H1 (cell line): ENCODE data around the gene RMND1. TPM values are rescaled to one million over a fixed set of nuclear protein-coding genes. Genes with fewer than 3 reads are reported as not detected.
A peak's percentile ranks its signal among the peaks of the same experiment; 100 is the strongest.

ENCODE experiments used
- CTCF ChIA-PET: fragments of 300-600 bp; sonication (Branson Sonifier 250); formaldehyde crosslinking; loops from one replicate; lab custom pipeline; 2021; ENCODE audit not compliant: partially characterized antibody; lab: Charles Lee
- POLR2A ChIA-PET: fragments of 300-600 bp; sonication (Branson Sonifier 250); formaldehyde crosslinking; loops from one replicate; lab custom pipeline; 2021; ENCODE audit warnings: inconsistent platforms; ENCODE audit not compliant: partially characterized antibody; lab: Charles Lee
- DNase-seq, 2 experiments: peaks; one replicate each; pipeline versions ENCODE4 v3.0.0 to v3.0.0-alpha.2; 2010 to 2022; ENCODE audit warnings: low spot score in 2 of 2, low read depth in 1 of 2, mixed read lengths in 1 of 2
- FAIRE-seq: peaks from 2 replicates; lab custom pipeline; 2011; peaks lifted over from hg19 to GRCh38; lab: Jason Lieb, UNC
- H2AFZ ChIP-seq: 2 replicates; pipeline ENCODE4 v1.8.1; 2012; ENCODE audit warnings: low read length, inconsistent platforms
- H2AK5ac ChIP-seq: 2 replicates; pipeline ENCODE4 v1.6.1; 2013; ENCODE audit warnings: low read depth, low read length
- H2BK120ac ChIP-seq: replicated peaks from 2 replicates; pipeline ENCODE3; 2013; ENCODE audit warnings: low read depth, low read length, inconsistent platforms
- H2BK12ac ChIP-seq: 2 replicates; pipeline ENCODE4 v1.6.1; 2013; ENCODE audit warnings: low read depth, low read length
- H2BK15ac ChIP-seq: 2 replicates; pipeline ENCODE4 v1.6.1; 2013; ENCODE audit warnings: low read length
- H2BK20ac ChIP-seq: 2 replicates; pipeline ENCODE4 v1.6.1; 2013; ENCODE audit warnings: low read length
- H2BK5ac ChIP-seq: 2 replicates; pipeline ENCODE4 v1.6.1; 2013; ENCODE audit warnings: low read depth, low read length
- H3K14ac ChIP-seq: 2 replicates; pipeline ENCODE4 v1.6.1; 2013; ENCODE audit warnings: inconsistent platforms; ENCODE audit not compliant: insufficient read length
- H3K18ac ChIP-seq: 2 replicates; pipeline ENCODE4 v1.6.1; 2013; ENCODE audit warnings: low read length; ENCODE audit errors: extremely low read depth
- H3K23ac ChIP-seq: 2 replicates; pipeline ENCODE4 v1.6.1; 2013; ENCODE audit warnings: inconsistent platforms; ENCODE audit not compliant: insufficient read length
- H3K23me2 ChIP-seq: 2 replicates; pipeline ENCODE4 v1.6.1; 2013; ENCODE audit warnings: low read depth, low read length
- H3K27ac ChIP-seq: 2 replicates; pipeline ENCODE4 v1.6.1; 2011; ENCODE audit warnings: low read depth, low read length, inconsistent platforms
- H3K27me3 ChIP-seq, 4 experiments: replicated peaks in 1 of 4; 1 replicate in 1 of 4; 2 replicates in 3 of 4; pipeline versions ENCODE4 v1.6.1 to v1.8.1; 2011 to 2013; ENCODE audit warnings: low read length in 3 of 4, mild to moderate bottlenecking in 3 of 4, inconsistent platforms in 2 of 4, mixed read lengths in 2 of 4, moderate library complexity in 1 of 4; ENCODE audit not compliant: control insufficient read depth in 3 of 4, insufficient read depth in 3 of 4; ENCODE audit errors: extremely low read depth in 1 of 4
- H3K36me3 ChIP-seq, 4 experiments: 2 replicates each; pipeline versions ENCODE4 v1.6.1 to v1.8.1; 2011 to 2013; ENCODE audit warnings: mild to moderate bottlenecking in 4 of 4, low read length in 3 of 4, moderate library complexity in 2 of 4, control low read depth in 1 of 4, inconsistent platforms in 1 of 4; ENCODE audit not compliant: insufficient read depth in 4 of 4, control insufficient read depth in 2 of 4
- H3K4ac ChIP-seq: replicated peaks from 2 replicates; pipeline ENCODE3; 2013; ENCODE audit warnings: low read length, low read depth, mixed read lengths, inconsistent platforms; ENCODE audit not compliant: insufficient read length
- H3K4me1 ChIP-seq, 4 experiments: replicated peaks in 1 of 4; 1 replicate in 1 of 4; 2 replicates in 3 of 4; pipeline versions ENCODE4 v1.6.1 to v1.8.1; 2011 to 2013; ENCODE audit warnings: low read length in 3 of 4, inconsistent platforms in 2 of 4, mixed read lengths in 1 of 4; ENCODE audit not compliant: insufficient read depth in 4 of 4, control insufficient read depth in 3 of 4
- H3K4me2 ChIP-seq, 2 experiments: 2 replicates each; pipeline versions ENCODE4 v1.6.1 to v1.8.1; 2011 to 2013; ENCODE audit warnings: low read depth in 2 of 2, low read length in 2 of 2, control low read depth in 1 of 2, inconsistent platforms in 1 of 2, mild to moderate bottlenecking in 1 of 2; ENCODE audit not compliant: insufficient read depth in 1 of 2
- H3K4me3 ChIP-seq, 4 experiments: fragments of 200-600, 300-600 bp in 1 of 4; sonication (generic), shearing (Covaris generic), sonication (Bioruptor Twin) in 1 of 4; 2 replicates each; pipeline versions ENCODE4 v1.5.1 to v1.8.1; 2011 to 2016; ENCODE audit warnings: low read length in 4 of 4, low read depth in 3 of 4, control low read depth in 2 of 4, inconsistent platforms in 2 of 4, mild to moderate bottlenecking in 2 of 4, mixed read lengths in 1 of 4, moderate library complexity in 1 of 4; ENCODE audit not compliant: insufficient read depth in 2 of 4; ENCODE audit errors: extremely low read depth in 1 of 4
- H3K56ac ChIP-seq: replicated peaks from 2 replicates; pipeline ENCODE3; 2013; ENCODE audit warnings: low read depth, mild to moderate bottlenecking, mixed read lengths, low read length, inconsistent platforms; ENCODE audit not compliant: insufficient read length
- H3K79me1 ChIP-seq: 2 replicates; pipeline ENCODE4 v1.6.1; 2013; ENCODE audit warnings: low read depth, low read length, control low read depth
- H3K79me2 ChIP-seq, 2 experiments: 2 replicates each; pipeline versions ENCODE4 v1.6.1 to v1.8.1; 2012 to 2013; ENCODE audit warnings: low read length in 2 of 2, mild to moderate bottlenecking in 2 of 2, inconsistent platforms in 1 of 2; ENCODE audit not compliant: insufficient read depth in 2 of 2, control insufficient read depth in 1 of 2
- H3K9ac ChIP-seq, 4 experiments: replicated peaks in 1 of 4; 1 replicate in 1 of 4; 2 replicates in 3 of 4; pipeline versions ENCODE4 v1.6.1 to v1.8.1; 2011 to 2013; ENCODE audit warnings: low read depth in 3 of 4, low read length in 3 of 4, control low read depth in 2 of 4, mild to moderate bottlenecking in 2 of 4, moderate library complexity in 2 of 4, inconsistent platforms in 1 of 4; ENCODE audit errors: extremely low read depth in 1 of 4
- H3K9me3 ChIP-seq, 2 experiments: 2 replicates each; pipeline versions ENCODE4 v1.6.1 to v1.8.1; 2012 to 2013; ENCODE audit warnings: mild to moderate bottlenecking in 2 of 2, moderate library complexity in 2 of 2, control low read depth in 1 of 2, inconsistent platforms in 1 of 2, low read depth in 1 of 2, low read length in 1 of 2, mixed read lengths in 1 of 2; ENCODE audit not compliant: insufficient read depth in 2 of 2
- H4K20me1 ChIP-seq, 2 experiments: replicated peaks in 1 of 2; 2 replicates each; pipeline versions ENCODE3 to v1.8.1; 2011 to 2013; ENCODE audit warnings: inconsistent platforms in 2 of 2, low read length in 2 of 2, mild to moderate bottlenecking in 1 of 2; ENCODE audit not compliant: insufficient read depth in 2 of 2, control insufficient read depth in 1 of 2
- H4K5ac ChIP-seq: 2 replicates; pipeline ENCODE4 v1.6.1; 2013; ENCODE audit warnings: low read length, low read depth, mixed read lengths, inconsistent platforms; ENCODE audit not compliant: insufficient read length
- H4K8ac ChIP-seq: 2 replicates; pipeline ENCODE4 v1.8.0; 2013; ENCODE audit warnings: mild to moderate bottlenecking, moderate library complexity, low read length, inconsistent platforms; ENCODE audit not compliant: insufficient read depth; ENCODE audit errors: extremely low read depth
- H4K91ac ChIP-seq: replicated peaks from 2 replicates; pipeline ENCODE3; 2013; ENCODE audit warnings: low read length, mixed read lengths, inconsistent platforms; ENCODE audit not compliant: insufficient read length
- CBX8 ChIP-seq: fragments of 300-800, 300-1000 bp; sonication (generic); IDR thresholded peaks from 2 replicates; pipeline ENCODE4 v1.7.1; 2016; ENCODE audit warnings: low read depth, low read length, borderline replicate concordance
- CEBPB ChIP-seq: IDR thresholded peaks from 2 replicates; pipeline ENCODE4 v1.6.1; 2012; ENCODE audit warnings: low read depth, low read length
- MAX ChIP-seq: IDR thresholded peaks from 2 replicates; pipeline ENCODE4 v1.6.1; 2012; ENCODE audit warnings: inconsistent platforms
- POLR2A ChIP-seq, 2 experiments: IDR thresholded peaks; 1 replicate in 1 of 2; 2 replicates in 1 of 2; pipeline ENCODE4 v1.6.1; 2011; ENCODE audit warnings: low read depth in 2 of 2, low read length in 2 of 2, mild to moderate bottlenecking in 2 of 2; ENCODE audit errors: control extremely low read depth in 1 of 2
- RXRA ChIP-seq: IDR thresholded peaks from 2 replicates; pipeline ENCODE4 v1.6.1; 2011; ENCODE audit warnings: low read depth, mild to moderate bottlenecking, low read length, moderate library complexity; ENCODE audit not compliant: insufficient read depth
- SIN3A ChIP-seq, 2 experiments: IDR thresholded peaks in 1 of 2; conservative IDR thresholded peaks in 1 of 2; 2 replicates each; pipeline ENCODE4 v1.6.1; 2011 to 2012; ENCODE audit warnings: low read length in 2 of 2, improper control_type of control experiment in 1 of 2, low read depth in 1 of 2, mild to moderate bottlenecking in 1 of 2
- SIRT6 ChIP-seq: IDR thresholded peaks from one replicate; pipeline ENCODE4 v1.7.1; 2012; ENCODE audit warnings: low read length, inconsistent platforms
- SP1 ChIP-seq: IDR thresholded peaks from 2 replicates; pipeline ENCODE4 v1.6.1; 2011; ENCODE audit warnings: low read depth, low read length
- SP4 ChIP-seq: IDR thresholded peaks from 2 replicates; pipeline ENCODE4 v1.6.1; 2012; ENCODE audit warnings: low read length, inconsistent platforms
- TAF7 ChIP-seq: optimal IDR thresholded peaks from 2 replicates; pipeline ENCODE3; 2011; ENCODE audit warnings: low read depth, mild to moderate bottlenecking, inconsistent platforms, low read length, moderate library complexity, borderline replicate concordance
- TBP ChIP-seq: IDR thresholded peaks from 2 replicates; pipeline ENCODE4 v1.6.1; 2011; ENCODE audit warnings: low read depth, low read length, improper control_type of control experiment
- WGBS, 2 experiments: shearing (Covaris generic) in 1 of 2; methylation state at CpG; one replicate each; pipeline versions ENCODE4 v1.1.6 to v1.1.7; 2013 to 2015; ENCODE audit warnings: low lambda C conversion rate in 2 of 2, mixed read lengths in 2 of 2, inconsistent platforms in 1 of 2, low coverage in 1 of 2, missing lambda C conversion rate in 1 of 2; ENCODE audit not compliant: insufficient replicate concordance in 2 of 2, insufficient coverage in 1 of 2, insufficient read length in 1 of 2; ENCODE audit errors: extremely low coverage in 1 of 2, missing lambda C conversion rate in 1 of 2; 5-methylcytosine and 5-hydroxymethylcytosine counted together
- polyA plus RNA-seq, 7 experiments: library from polyadenylated mRNA; depleted of rRNA in 3 of 7; stranded (reverse) in 5 of 7; unstranded in 2 of 7; fragments of >200 nt in 5 of 7; fragments of 200-250 nt in 2 of 7; gene quantifications; 1 replicate in 5 of 7; 2 replicates in 1 of 7; 4 replicates in 1 of 7; pipeline versions ENCODE4 v1.2.1 to v1.2.3, GENCODE V29; 2011 to 2013; ENCODE audit warnings: missing spikeins in 2 of 7, mixed read lengths in 2 of 7
- total RNA-seq: library from RNA; stranded (reverse); fragmentation: NEBNext Ultra II Directional; extraction: Animal tissue kit (Norgen Biotek cat#: 25700); gene quantifications from 2 replicates; pipeline ENCODE4 v1.2.1, GENCODE V29; 2021
- TF ChIP-seq, protein P1 (sequence below): IDR thresholded peaks from 2 replicates; pipeline ENCODE4 v1.6.1; 2011; ENCODE audit warnings: low read depth, mild to moderate bottlenecking, low read length; ENCODE audit not compliant: insufficient read depth

The RMND1 gene
- total and polyA plus RNA-seq, 2 of the 8 experiments (the other 6 are each of a cell fraction or from before 2014, with no cell fraction given) = 7.3 to 21.9 TPM

DNA sequence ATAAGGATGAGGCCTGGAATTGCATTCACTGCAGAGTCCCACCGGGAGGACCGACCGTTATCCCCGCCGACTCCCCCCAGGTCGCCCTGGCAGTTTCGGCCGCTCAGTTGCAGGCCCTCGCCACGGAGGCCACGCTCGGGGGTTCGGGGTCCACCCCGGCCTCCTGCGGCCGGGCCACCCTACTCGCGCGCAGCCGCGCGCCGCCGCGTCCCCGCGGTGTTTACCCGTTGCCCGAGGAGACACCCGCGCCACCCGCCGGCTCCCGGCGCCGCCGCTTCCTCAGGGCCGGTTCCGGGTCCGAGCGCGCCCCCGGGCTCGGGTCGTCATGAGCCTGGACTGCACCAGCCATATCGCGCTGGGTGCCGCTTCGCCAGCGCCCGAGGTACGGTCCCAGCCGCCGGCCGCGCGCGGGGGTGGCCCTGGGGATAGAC lies 41.9 kb upstream of the RMND1 start, which contains the start of gene CCDC170:
Gene CCDC170 (plus strand): TSS at position 214 of the 431 bp plus-strand sequence. CDS start 112 bp downstream, at position 326.
- Histone ChIP-seq H2BK5ac (no peak within 1 kb of the TSS; the same call in 1 of the 2 replicates), H2BK120ac (no peak within 1 kb of the TSS), H3K9me3 (no peaks in the 10 kb centered on the region), H4K20me1 (no peaks in the 10 kb centered on the region), H3K23me2 (peaks cover 10% of the 10 kb centered on the region), H2BK12ac (0 out of 2 replicates have a peak within 1 kb of the TSS, but pooled peaks have one; percentile 20), H3K14ac (no peak within 1 kb of the TSS), H3K79me2 (no peaks in the 10 kb centered on the region), H3K27ac (no peak within 1 kb of the TSS), H3K4me1 (peaks cover 0 to 5% (median 4%) of the 10 kb centered on the region in 4 experiments; a peak in 5 of 7 replicates), H3K4me2 (peak within 1 kb of the TSS; percentile 74 to 99), H3K4ac (no peak within 1 kb of the TSS), H4K8ac (peak within 1 kb of the TSS; percentile 90), H2AFZ (peak within 1 kb of the TSS; percentile 87), H4K5ac (no peak within 1 kb of the TSS), H3K27me3 (peaks cover 0 to 29% (median 18%) of the 10 kb centered on the region in 4 experiments; a peak in 5 of 7 replicates), H3K23ac (no peak within 1 kb of the TSS), H2BK15ac (no peak within 1 kb of the TSS), H3K56ac (no peak within 1 kb of the TSS), H3K18ac (no peak within 1 kb of the TSS; the same call in 1 of the 2 replicates), H3K36me3 (no peaks in the 10 kb centered on the region), H4K91ac (peak within 1 kb of the TSS; percentile 27), H3K9ac (peak within 1 kb of the TSS; percentile 26 to 47 (median 31); a peak in 4 of 7 replicates), H2AK5ac (no peak within 1 kb of the TSS), H3K4me3 (peak within 1 kb of the TSS; percentile 49 to 91 (median 60)), H2BK20ac (no peak within 1 kb of the TSS), H3K79me1 (no peaks in the 10 kb centered on the region)
- ChIA-PET CTCF (no interaction called here), POLR2A (interaction anchor here (0.9 kb wide), 1 partner anchor 42 kb away, joined by 3 read pairs; the partner anchor contains the start of gene RMND1)
- DNase-seq = peak in 1 of 2 experiments; percentile 83
- 4% methylated on average over 44 of the region's 58 CpGs; no CpG with 5 or more reads in 1 of the 2 experiments for WGBS, 2 experiments
- no peak for FAIRE-seq
- TF ChIP-seq CEBPB (no peak), SP1 (no peak), CBX8 (no peak), TAF7 (no peak), SP4 (no peak), SIN3A (conservative IDR thresholded peaks at IDR 0.05 in 1 of 2, IDR thresholded peaks at IDR 0.05 in 1 of 2; ENCODE audit: low read depth in 1 of 2, low read length in 2 of 2) (no peak; a peak in 1 of 4 replicates), SIRT6 (no peak), TBP (no peak), RXRA (no peak), MAX (no peak), POLR2A (IDR thresholded peaks at IDR 0.05; ENCODE audit: control extremely low read depth in 1 of 2, low read depth in 2 of 2, low read length in 2 of 2) (no peak)
- TF ChIP-seq, protein P1, sequence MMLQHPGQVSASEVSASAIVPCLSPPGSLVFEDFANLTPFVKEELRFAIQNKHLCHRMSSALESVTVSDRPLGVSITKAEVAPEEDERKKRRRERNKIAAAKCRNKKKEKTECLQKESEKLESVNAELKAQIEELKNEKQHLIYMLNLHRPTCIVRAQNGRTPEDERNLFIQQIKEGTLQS = no peak
